HepG2 (cell line): ENCODE data around the gene NR2F6. TPM values are rescaled to one million over a fixed set of nuclear protein-coding genes. Genes with fewer than 3 reads are reported as not detected.

Source experiments
- GABPA ChIP-seq, 2 experiments: IDR thresholded peaks; 2 replicates each; pipeline ENCODE4 v1.6.1; 2011 to 2016; ENCODE audit warnings: low read depth in 2 of 2, low read length in 1 of 2, missing biosample characterization in 1 of 2, missing genetic modification characterization in 1 of 2
- LBX2 ChIP-seq: sonication (generic); formaldehyde crosslinking; IDR thresholded peaks from 2 replicates; pipeline ENCODE4 v1.5.0; 2020; ENCODE audit warnings: missing genetic modification reagents, mild to moderate bottlenecking, borderline replicate concordance
- NCOA2 ChIP-seq: sonication (generic); formaldehyde crosslinking; IDR thresholded peaks from 2 replicates; pipeline ENCODE4 v1.8.0; 2022; ENCODE audit warnings: inconsistent platforms
- NFE2 ChIP-seq: sonication (generic); formaldehyde crosslinking; IDR thresholded peaks from 2 replicates; pipeline ENCODE4 v1.4.0; 2020; ENCODE audit warnings: missing genetic modification reagents
- NFE2L2 ChIP-seq: fragments of 150-350 bp; IDR thresholded peaks from 2 replicates; pipeline ENCODE4 v1.6.1; 2014; ENCODE audit warnings: low read length
- PAWR ChIP-seq: sonication (generic); formaldehyde crosslinking; IDR thresholded peaks from 2 replicates; pipeline ENCODE4 v1.4.0; 2020; ENCODE audit warnings: missing genetic modification reagents, mild to moderate bottlenecking, borderline replicate concordance
- RFXAP ChIP-seq: sonication (generic); formaldehyde crosslinking; IDR thresholded peaks from 2 replicates; pipeline ENCODE4 v1.4.0; 2020; ENCODE audit warnings: missing genetic modification reagents, borderline replicate concordance
- RNF2 ChIP-seq: fragments of 450-650 bp; conservative IDR thresholded peaks from 2 replicates; pipeline ENCODE4 v1.6.1; 2016; ENCODE audit warnings: low read depth
- SIX1 ChIP-seq: sonication (generic); formaldehyde crosslinking; IDR thresholded peaks from 2 replicates; pipeline ENCODE4 v1.4.0; 2020; ENCODE audit warnings: missing genetic modification reagents, borderline replicate concordance
- ZBED4 ChIP-seq: sonication (generic); formaldehyde crosslinking; IDR thresholded peaks from 2 replicates; pipeline ENCODE4 v1.4.0; 2020; ENCODE audit warnings: missing genetic modification reagents, borderline replicate concordance
- ZMAT3 ChIP-seq: sonication (generic); formaldehyde crosslinking; conservative IDR thresholded peaks from 2 replicates; pipeline ENCODE4 v1.7.0; 2021; ENCODE audit warnings: missing genetic modification reagents
- ZNF205 ChIP-seq: IDR thresholded peaks from 2 replicates; pipeline ENCODE4 v1.6.1; 2018; ENCODE audit warnings: missing biosample characterization, missing genetic modification reagents
- ZNF335 ChIP-seq: sonication (generic); formaldehyde crosslinking; IDR thresholded peaks from 2 replicates; pipeline ENCODE4 v1.4.0; 2020; ENCODE audit warnings: missing genetic modification reagents
- ZNF557 ChIP-seq: sonication (generic); formaldehyde crosslinking; IDR thresholded peaks from 2 replicates; pipeline ENCODE4 v1.4.0; 2020; ENCODE audit warnings: missing genetic modification reagents
- ZNF660 ChIP-seq: sonication (generic); formaldehyde crosslinking; IDR thresholded peaks from 2 replicates; pipeline ENCODE4 v1.5.1; 2020; ENCODE audit warnings: mild to moderate bottlenecking, low read depth, missing genetic modification reagents, borderline replicate concordance
- polyA plus RNA-seq, 8 experiments: library from polyadenylated mRNA; depleted of rRNA in 3 of 8; stranded (reverse) in 7 of 8; unstranded in 1 of 8; fragments of >200 nt; fragmentation: Illumina TruSeq in 4 of 8; extraction: Trizol in 4 of 8; gene quantifications; 2 replicates each; pipeline versions ENCODE4 v1.2.1 to v1.2.3, GENCODE V29; 2011 to 2016; ENCODE audit warnings: low read depth in 4 of 8, missing spikeins in 1 of 8, mixed read lengths in 1 of 8; ENCODE audit not compliant: insufficient read depth in 1 of 8
- total RNA-seq, 5 experiments: library from RNA; depleted of rRNA; stranded (reverse); fragments of >200 nt; fragmentation: Illumina TruSeq; extraction: Trizol; gene quantifications; 2 replicates each; pipeline ENCODE4 v1.2.3, GENCODE V29; 2016; ENCODE audit warnings: low read depth in 1 of 5
- TF ChIP-seq, protein P1 (sequence below): sonication (generic); formaldehyde crosslinking; IDR thresholded peaks from 2 replicates; pipeline ENCODE4 v1.4.0; 2020; ENCODE audit warnings: missing genetic modification reagents
- TF ChIP-seq, protein P2 (sequence below): sonication (generic); formaldehyde crosslinking; conservative IDR thresholded peaks from 2 replicates; pipeline ENCODE4 v1.4.0; 2020; ENCODE audit warnings: mild to moderate bottlenecking, missing genetic modification reagents, moderate library complexity

NR2F6 gene
- total and polyA plus RNA-seq, 2 of the 13 experiments (the other 11 are each of a cell fraction or from before 2014, with no cell fraction given) = 30.9 to 72.4 TPM

GRCh38 chr19:17215127-17215971 lies 30.4 kb downstream of the NR2F6 start, which contains the start of gene USE1 (continued):
- TF ChIP-seq, protein P1, sequence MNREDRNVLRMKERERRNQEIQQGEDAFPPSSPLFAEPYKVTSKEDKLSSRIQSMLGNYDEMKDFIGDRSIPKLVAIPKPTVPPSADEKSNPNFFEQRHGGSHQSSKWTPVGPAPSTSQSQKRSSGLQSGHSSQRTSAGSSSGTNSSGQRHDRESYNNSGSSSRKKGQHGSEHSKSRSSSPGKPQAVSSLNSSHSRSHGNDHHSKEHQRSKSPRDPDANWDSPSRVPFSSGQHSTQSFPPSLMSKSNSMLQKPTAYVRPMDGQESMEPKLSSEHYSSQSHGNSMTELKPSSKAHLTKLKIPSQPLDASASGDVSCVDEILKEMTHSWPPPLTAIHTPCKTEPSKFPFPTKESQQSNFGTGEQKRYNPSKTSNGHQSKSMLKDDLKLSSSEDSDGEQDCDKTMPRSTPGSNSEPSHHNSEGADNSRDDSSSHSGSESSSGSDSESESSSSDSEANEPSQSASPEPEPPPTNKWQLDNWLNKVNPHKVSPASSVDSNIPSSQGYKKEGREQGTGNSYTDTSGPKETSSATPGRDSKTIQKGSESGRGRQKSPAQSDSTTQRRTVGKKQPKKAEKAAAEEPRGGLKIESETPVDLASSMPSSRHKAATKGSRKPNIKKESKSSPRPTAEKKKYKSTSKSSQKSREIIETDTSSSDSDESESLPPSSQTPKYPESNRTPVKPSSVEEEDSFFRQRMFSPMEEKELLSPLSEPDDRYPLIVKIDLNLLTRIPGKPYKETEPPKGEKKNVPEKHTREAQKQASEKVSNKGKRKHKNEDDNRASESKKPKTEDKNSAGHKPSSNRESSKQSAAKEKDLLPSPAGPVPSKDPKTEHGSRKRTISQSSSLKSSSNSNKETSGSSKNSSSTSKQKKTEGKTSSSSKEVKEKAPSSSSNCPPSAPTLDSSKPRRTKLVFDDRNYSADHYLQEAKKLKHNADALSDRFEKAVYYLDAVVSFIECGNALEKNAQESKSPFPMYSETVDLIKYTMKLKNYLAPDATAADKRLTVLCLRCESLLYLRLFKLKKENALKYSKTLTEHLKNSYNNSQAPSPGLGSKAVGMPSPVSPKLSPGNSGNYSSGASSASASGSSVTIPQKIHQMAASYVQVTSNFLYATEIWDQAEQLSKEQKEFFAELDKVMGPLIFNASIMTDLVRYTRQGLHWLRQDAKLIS (CRISPR knock-in tag) = no peak
- peak; percentile 63; the same call in 1 of the 2 replicates for TF ChIP-seq ZBED4 (CRISPR knock-in tag)
- TF ChIP-seq PAWR (CRISPR knock-in tag) = no peak
- no peak; the same call in 1 of the 2 replicates for TF ChIP-seq RFXAP (CRISPR knock-in tag)
- no peak for TF ChIP-seq ZNF660 (CRISPR knock-in tag)
- no peak for TF ChIP-seq RNF2
- TF ChIP-seq SIX1 = no peak
- no peak; the same call in 1 of the 2 replicates for TF ChIP-seq ZMAT3 (CRISPR knock-in tag)
- no peak for TF ChIP-seq NCOA2
- 0 out of 2 replicates have a peak, but pooled peaks have one; percentile 32 for TF ChIP-seq ZNF335 (CRISPR knock-in tag)
- TF ChIP-seq NFE2 (CRISPR knock-in tag) = no peak
- TF ChIP-seq, protein P2, sequence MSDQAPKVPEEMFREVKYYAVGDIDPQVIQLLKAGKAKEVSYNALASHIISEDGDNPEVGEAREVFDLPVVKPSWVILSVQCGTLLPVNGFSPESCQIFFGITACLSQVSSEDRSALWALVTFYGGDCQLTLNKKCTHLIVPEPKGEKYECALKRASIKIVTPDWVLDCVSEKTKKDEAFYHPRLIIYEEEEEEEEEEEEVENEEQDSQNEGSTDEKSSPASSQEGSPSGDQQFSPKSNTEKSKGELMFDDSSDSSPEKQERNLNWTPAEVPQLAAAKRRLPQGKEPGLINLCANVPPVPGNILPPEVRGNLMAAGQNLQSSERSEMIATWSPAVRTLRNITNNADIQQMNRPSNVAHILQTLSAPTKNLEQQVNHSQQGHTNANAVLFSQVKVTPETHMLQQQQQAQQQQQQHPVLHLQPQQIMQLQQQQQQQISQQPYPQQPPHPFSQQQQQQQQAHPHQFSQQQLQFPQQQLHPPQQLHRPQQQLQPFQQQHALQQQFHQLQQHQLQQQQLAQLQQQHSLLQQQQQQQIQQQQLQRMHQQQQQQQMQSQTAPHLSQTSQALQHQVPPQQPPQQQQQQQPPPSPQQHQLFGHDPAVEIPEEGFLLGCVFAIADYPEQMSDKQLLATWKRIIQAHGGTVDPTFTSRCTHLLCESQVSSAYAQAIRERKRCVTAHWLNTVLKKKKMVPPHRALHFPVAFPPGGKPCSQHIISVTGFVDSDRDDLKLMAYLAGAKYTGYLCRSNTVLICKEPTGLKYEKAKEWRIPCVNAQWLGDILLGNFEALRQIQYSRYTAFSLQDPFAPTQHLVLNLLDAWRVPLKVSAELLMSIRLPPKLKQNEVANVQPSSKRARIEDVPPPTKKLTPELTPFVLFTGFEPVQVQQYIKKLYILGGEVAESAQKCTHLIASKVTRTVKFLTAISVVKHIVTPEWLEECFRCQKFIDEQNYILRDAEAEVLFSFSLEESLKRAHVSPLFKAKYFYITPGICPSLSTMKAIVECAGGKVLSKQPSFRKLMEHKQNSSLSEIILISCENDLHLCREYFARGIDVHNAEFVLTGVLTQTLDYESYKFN (CRISPR knock-in tag) = peak; percentile 12; the same call in 1 of the 2 replicates
- no peak for TF ChIP-seq ZNF205 (CRISPR knock-in tag)
- TF ChIP-seq ZNF557 = no peak
- no peak for TF ChIP-seq LBX2 (CRISPR knock-in tag)
- no peak for TF ChIP-seq NFE2L2
- TF ChIP-seq GABPA (IDR thresholded peaks at IDR 0.05; ENCODE audit: low read depth, low read length) = peak; percentile 83
- TF ChIP-seq GABPA (CRISPR knock-in tag; IDR thresholded peaks at IDR 0.05; ENCODE audit: low read depth) = peak; percentile 98
